ENCODE results near the gene MINDY4.

Gene MINDY4

GRCh38 chr7:30743371-30744074 lies 27.7 kb upstream of the MINDY4 start:
- DNase-seq (ENCODE audit: low spot score) = no peak

DNA sequence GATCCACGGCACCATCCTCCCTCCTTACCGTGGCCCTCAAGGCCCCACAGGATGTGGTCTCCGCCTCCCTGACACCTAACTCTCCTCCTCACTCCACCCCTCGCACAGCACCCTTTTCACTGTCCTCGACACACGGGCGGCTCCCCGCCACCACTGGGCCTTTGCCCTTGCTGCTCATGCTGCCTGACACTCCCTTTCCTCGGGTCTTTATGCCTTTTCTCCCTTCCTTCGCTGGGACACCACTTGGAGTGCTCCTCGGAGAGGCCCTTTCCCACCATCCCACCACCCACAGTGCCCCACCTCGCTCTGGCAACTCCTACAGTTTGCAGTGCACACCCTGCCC lies 27.2 kb upstream of the MINDY4 start:
- DNase-seq (ENCODE audit: low spot score) = no peak

GRCh38 chr7:30745261-30745941 lies 25.8 kb upstream of the MINDY4 start:
- DNase-seq (ENCODE audit: low spot score) = no peak

- no peak for DNase-seq (ENCODE audit: low spot score)
These were observed 21.2 kb upstream of the MINDY4 start for GRCh38 chr7:30750010-30750409.

- DNase-seq (ENCODE audit: low spot score) = no peak
These were observed 20.2 kb upstream of the MINDY4 start for GRCh38 chr7:30750683-30751650.

DNA sequence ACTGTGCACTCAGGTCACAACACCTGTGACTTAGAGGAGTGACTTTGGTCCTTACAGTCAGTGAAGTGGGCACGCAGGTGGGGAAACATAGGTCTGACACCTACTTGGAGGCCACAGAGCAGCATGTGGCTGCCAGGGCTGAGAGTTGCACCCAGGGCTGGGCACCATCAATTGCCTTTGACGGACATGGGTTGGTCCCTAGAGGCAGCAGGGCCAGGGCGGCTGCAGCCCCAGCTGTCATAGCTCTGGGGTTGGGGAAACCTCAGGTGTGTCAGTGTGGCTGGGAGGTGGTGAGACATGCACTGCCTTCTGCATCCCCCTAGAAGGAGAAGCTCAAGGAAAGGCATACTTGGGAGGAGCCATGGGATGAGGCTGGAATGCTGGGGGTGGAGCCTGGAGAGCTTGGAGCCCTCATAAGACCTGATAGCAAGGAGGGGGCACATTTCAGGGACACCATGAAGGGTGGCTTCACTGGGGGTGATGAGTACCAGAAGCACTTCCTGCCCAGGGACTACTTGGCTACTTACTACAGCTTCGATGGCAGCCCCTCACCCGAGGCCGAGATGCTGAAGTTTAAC lies 19.4 kb upstream of the MINDY4 start, which contains the start of gene INMT:
Gene INMT, plus strand, starts transcription at position 440 of the 578 bp plus-strand sequence. Its CDS starts 16 bp downstream, at position 456.
- no peak for DNase-seq (ENCODE audit: low spot score)

DNA sequence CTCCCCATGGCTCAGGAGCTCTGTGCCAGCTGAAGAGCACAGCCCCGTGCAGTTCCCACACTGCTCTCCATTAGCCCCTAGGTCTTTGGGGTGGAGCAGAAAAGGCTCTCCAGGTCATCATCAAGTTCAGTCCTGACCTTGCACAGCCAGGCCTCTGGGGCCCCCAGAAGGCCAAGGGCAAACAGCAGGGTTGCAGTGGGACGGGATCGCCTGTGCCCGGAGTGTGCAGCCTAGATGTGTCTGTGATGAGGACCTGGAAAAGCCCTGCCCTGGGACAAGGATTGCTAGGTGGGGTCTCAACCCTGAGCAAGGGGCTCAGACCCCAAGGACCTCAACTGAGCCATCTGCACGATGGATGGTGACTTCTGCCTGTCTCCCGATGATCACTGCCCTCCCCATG lies 18.7 kb upstream of the MINDY4 start:
- DNase-seq (ENCODE audit: low spot score) = no peak

- DNase-seq (ENCODE audit: low spot score) = no peak
These were observed 18.2 kb upstream of the MINDY4 start for GRCh38 chr7:30752979-30753378.

GRCh38 chr7:30754315-30754877 lies 16.8 kb upstream of the MINDY4 start:
- DNase-seq (ENCODE audit: low spot score) = no peak

GRCh38 chr7:30755384-30756154 lies 15.6 kb upstream of the MINDY4 start:
- no peak for DNase-seq (ENCODE audit: low spot score)

DNA sequence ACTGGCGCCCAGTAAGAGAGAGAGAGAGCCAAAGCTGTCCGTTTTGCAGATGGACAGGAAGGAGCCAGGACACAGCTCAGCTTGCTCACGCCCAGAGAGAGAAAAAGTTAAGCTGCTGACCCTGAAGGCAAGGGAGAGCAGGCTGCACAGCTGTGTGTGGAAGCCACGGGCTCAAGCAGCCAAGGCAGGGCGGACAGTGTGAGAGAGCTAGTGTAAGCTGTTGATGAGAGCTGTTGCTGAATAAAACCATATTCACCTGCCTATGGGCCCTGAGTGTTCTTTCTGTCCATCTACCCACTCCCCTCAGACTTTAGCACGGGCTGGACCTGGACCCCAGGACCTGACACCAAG lies 13.9 kb upstream of the MINDY4 start:
- DNase-seq (ENCODE audit: low spot score) = no peak

DNA sequence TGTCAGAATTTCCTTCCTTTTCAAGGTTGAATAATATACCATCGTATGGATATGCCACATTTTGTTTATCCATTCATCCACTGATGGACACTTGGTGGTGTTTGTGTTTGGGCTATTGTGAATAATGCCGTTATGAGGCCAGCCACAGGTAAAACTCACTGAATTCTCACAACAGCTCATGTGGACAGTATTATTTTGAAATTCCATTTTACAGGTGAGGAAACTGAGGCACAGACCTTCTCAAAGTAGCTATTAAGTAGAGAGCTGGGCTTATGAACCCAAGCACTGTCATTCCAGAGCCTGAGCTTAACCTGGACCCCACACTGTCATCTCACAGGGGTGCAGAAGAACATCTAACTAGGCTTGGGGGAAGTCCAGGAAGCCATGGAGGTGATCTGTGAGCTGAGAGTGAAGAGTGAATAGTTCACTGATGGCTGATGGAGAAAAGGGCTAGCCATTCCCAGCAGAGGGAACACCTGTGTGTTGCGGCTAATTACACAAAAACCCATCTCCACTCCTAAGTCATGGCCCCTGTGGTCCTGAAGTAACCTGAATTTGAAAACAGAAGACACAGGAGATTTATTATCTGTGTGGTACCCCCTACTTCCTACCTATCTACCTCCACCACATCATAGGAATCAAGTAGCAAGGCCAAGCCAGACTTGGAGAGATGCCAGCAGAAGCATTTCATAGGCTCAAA lies 10.6 kb upstream of the MINDY4 start:
- DNase-seq (ENCODE audit: low spot score) = no peak

GRCh38 chr7:30761214-30762156 lies 9.7 kb upstream of the MINDY4 start:
- DNase-seq (ENCODE audit: low spot score) = no peak

DNA sequence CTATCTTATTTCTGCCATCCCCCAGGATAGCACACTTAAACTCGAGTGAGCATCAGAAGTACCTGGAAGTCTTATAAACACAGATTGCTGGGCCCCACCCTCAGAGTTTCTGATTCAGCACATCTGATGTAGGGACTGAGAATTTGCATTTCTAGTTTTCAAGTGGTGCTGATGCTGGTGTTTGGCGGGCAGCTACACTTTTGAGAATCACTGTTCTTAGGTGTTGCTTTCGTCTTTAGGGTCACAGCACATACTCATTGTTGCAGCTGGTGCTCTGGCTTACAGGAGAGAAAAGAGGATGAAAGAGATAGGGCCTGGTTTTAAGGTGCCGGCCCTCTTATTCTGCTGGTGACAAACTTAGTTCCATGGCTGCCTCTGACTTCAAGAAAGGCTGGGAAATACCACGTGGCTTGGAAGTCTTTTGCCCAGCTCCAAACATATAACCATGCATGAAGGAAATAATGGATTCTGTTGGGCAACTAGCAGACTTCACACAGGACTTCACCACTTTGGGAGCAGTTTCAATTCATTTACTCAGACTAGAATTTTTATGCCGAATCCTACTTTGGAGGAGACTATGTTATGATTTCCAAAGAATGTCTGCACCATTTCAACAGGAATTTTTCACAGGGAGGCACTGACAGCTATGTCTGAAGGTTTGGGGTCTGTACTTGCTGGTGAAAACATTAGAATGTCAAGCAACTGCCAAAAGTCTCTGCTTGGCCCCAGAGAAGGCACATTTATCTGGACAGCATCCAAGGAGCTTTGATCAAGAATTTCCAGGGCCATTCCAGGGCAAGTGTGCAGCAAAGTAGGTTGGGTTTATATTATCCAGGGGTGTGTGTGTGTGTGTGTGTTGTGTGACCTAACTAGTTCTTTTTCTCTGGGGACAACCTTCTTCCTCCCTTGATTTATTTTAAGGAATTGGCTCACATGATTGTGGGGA lies 6.9 kb upstream of the MINDY4 start:
- DNase-seq (ENCODE audit: low spot score) = no peak

GRCh38 chr7:30765408-30765807 lies 5.8 kb upstream of the MINDY4 start:
- DNase-seq (ENCODE audit: low spot score) = no peak

GRCh38 chr7:30770845-30771173 lies 408 bp upstream of the MINDY4 start:
- DNase-seq (ENCODE audit: low spot score) = no peak

GRCh38 chr7:30771880-30772425 lies 736 bp downstream of the MINDY4 start:
- peak; percentile 11 for DNase-seq (ENCODE audit: low spot score)

DNA sequence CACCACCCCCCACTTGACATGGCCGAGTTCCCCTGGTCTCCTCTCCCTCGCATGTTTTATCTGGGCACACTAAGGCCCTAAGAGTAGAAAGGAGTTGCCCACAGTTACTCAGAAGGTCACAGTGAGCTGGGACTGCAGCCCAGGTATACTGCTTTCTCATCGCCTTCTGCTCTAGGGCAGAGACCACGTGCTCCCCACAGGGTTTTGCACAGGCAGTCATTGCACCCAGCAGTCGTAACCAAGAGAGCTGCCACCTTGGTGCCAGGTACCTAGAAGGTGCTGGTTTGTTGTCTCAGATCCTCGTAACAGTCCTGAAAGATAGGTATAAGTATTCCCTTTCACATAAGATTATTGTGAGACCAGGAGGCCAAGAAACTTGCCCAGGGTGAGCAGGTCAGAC lies 1.8 kb downstream of the MINDY4 start:
- DNase-seq (ENCODE audit: low spot score) = no peak
